ENCODE measurements around the gene HCAR3.

DNA sequence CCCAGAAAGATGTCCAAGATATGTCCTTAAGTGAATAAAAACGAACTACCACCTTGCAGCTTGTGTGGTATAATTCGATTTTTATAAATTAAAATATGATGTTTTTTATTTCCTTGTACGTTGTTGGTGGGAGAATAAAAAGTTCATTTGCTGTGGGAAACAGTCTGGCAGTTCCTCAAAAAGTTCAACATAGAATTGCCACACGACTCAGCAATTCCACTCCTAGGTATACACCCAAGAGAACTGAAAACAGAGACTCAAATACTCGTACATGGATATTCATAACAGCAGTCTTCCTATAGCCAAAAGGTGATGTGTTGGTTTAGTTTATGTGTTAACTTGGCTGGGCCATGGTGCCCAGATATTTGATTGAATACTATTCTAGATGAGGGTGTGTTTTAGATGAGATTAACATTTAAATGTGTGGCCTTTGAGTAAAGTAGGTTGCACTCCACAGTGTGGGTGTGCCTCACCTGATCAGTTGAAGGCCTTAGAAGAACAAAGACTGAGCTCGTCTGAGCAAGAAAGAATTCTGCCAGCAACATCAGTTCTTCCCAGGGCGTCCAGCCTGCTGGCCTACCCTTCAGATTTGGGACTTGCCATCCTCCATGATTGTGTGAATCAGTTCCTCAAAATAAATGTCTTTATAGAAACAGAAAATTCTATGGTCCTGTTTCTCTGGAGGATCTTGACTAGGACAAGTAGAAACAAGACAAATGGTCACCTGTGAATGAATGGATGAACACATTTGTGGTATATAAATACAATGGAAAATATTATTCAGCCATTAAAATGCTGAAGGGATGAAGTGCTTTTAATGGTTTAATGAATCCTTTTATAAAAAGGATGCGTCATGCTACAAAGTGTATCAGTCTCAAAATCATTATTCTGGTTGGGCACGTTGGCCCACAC, 30.9 kb upstream of the HCAR3 start:
- TF ChIP-seq CREB1 (CRISPR knock-in tag; IDR thresholded peaks at IDR 0.05) (no peak), RELA (CRISPR knock-in tag; IDR thresholded peaks at IDR 0.05; ENCODE audit: borderline replicate concordance) (no peak), NFYB (CRISPR knock-in tag; conservative IDR thresholded peaks at IDR 0.05; ENCODE audit: low read depth) (no peak), CTCF (IDR thresholded peaks at IDR 0.05) (no peak), ZNF138 (CRISPR knock-in tag; conservative IDR thresholded peaks at IDR 0.05) (no peak), SMAD4 (CRISPR knock-in tag; IDR thresholded peaks at IDR 0.05) (no peak), ZNF512 (CRISPR knock-in tag; IDR thresholded peaks at IDR 0.05; ENCODE audit: borderline replicate concordance) (no peak), JAZF1 (CRISPR knock-in tag; IDR thresholded peaks at IDR 0.05) (no peak), JUN (CRISPR knock-in tag; IDR thresholded peaks at IDR 0.05) (no peak)
- TF ChIP-seq, protein P1, sequence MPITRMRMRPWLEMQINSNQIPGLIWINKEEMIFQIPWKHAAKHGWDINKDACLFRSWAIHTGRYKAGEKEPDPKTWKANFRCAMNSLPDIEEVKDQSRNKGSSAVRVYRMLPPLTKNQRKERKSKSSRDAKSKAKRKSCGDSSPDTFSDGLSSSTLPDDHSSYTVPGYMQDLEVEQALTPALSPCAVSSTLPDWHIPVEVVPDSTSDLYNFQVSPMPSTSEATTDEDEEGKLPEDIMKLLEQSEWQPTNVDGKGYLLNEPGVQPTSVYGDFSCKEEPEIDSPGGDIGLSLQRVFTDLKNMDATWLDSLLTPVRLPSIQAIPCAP (CRISPR knock-in tag; IDR thresholded peaks at IDR 0.05): no peak
- TF ChIP-seq, protein P2, sequence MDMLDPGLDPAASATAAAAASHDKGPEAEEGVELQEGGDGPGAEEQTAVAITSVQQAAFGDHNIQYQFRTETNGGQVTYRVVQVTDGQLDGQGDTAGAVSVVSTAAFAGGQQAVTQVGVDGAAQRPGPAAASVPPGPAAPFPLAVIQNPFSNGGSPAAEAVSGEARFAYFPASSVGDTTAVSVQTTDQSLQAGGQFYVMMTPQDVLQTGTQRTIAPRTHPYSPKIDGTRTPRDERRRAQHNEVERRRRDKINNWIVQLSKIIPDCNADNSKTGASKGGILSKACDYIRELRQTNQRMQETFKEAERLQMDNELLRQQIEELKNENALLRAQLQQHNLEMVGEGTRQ (CRISPR knock-in tag; IDR thresholded peaks at IDR 0.05): no peak
- TF ChIP-seq, protein P3, sequence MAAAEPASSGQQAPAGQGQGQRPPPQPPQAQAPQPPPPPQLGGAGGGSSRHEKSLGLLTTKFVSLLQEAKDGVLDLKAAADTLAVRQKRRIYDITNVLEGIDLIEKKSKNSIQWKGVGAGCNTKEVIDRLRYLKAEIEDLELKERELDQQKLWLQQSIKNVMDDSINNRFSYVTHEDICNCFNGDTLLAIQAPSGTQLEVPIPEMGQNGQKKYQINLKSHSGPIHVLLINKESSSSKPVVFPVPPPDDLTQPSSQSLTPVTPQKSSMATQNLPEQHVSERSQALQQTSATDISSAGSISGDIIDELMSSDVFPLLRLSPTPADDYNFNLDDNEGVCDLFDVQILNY (CRISPR knock-in tag; IDR thresholded peaks at IDR 0.05): no peak
- TF ChIP-seq, protein P4, sequence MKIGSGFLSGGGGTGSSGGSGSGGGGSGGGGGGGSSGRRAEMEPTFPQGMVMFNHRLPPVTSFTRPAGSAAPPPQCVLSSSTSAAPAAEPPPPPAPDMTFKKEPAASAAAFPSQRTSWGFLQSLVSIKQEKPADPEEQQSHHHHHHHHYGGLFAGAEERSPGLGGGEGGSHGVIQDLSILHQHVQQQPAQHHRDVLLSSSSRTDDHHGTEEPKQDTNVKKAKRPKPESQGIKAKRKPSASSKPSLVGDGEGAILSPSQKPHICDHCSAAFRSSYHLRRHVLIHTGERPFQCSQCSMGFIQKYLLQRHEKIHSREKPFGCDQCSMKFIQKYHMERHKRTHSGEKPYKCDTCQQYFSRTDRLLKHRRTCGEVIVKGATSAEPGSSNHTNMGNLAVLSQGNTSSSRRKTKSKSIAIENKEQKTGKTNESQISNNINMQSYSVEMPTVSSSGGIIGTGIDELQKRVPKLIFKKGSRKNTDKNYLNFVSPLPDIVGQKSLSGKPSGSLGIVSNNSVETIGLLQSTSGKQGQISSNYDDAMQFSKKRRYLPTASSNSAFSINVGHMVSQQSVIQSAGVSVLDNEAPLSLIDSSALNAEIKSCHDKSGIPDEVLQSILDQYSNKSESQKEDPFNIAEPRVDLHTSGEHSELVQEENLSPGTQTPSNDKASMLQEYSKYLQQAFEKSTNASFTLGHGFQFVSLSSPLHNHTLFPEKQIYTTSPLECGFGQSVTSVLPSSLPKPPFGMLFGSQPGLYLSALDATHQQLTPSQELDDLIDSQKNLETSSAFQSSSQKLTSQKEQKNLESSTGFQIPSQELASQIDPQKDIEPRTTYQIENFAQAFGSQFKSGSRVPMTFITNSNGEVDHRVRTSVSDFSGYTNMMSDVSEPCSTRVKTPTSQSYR (CRISPR knock-in tag; IDR thresholded peaks at IDR 0.05): no peak

Measured in WTC11 (cell line).